HG03469 (cell line): Measurements from ENCODE around the gene HSPA4.
"Not testable (repeated sequence)": the region's sequence is repeated elsewhere in the genome, so short reads cannot be mapped to it uniquely, and the experiment has no call there.

Experiments
- ATAC-seq: cut with Tn5 transposase; IDR thresholded peaks from one replicate; pipeline ENCODE4 v1.9.1; 2021; ENCODE audit warnings: mild to moderate bottlenecking, moderate library complexity, moderate number of reproducible peaks; ENCODE audit not compliant: unreplicated experiment

HSPA4 gene

GRCh38 chr5:133121611-133122150 is 69.9 kb downstream of the HSPA4 start:
- ATAC-seq = no peak

- ATAC-seq = no peak
Observed at GRCh38 chr5:133122711-133123110, 70.9 kb downstream of the HSPA4 start.

- no peak for ATAC-seq
Observed at GRCh38 chr5:133123297-133123696, 71.5 kb downstream of the HSPA4 start.

GRCh38 chr5:133124891-133125290 is 73.1 kb downstream of the HSPA4 start:
- ATAC-seq = no peak

DNA sequence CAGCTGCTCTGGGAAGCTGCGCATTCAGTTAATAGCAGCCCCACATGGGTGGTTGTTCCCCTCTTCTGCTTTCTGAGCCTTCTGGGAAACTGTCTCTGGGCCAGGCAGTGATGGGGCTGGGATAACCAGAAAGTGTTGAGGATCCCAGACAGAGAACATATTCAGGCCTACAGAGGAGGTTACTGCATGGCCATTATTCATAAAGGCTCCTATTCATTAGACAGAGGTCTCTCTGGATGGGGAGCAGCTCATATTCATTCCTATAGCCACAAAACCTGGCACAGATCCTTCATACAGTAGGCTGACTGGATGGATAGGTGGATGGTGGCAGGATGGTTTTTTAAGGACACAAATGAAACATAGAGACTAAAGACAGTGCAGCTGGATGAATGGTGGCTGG is 76.3 kb downstream of the HSPA4 start:
- ATAC-seq = no peak

- ATAC-seq = no peak
Observed at GRCh38 chr5:133129289-133129688, 77.5 kb downstream of the HSPA4 start.

GRCh38 chr5:133129950-133130349 is 78.1 kb downstream of the HSPA4 start:
- ATAC-seq = no peak

- no peak for ATAC-seq
Observed at GRCh38 chr5:133130387-133131118, 78.7 kb downstream of the HSPA4 start.

GRCh38 chr5:133132717-133133116 is 80.9 kb downstream of the HSPA4 start:
- no peak for ATAC-seq

GRCh38 chr5:133133241-133133640 is 81.4 kb downstream of the HSPA4 start:
- ATAC-seq = not testable (repeated sequence)

DNA sequence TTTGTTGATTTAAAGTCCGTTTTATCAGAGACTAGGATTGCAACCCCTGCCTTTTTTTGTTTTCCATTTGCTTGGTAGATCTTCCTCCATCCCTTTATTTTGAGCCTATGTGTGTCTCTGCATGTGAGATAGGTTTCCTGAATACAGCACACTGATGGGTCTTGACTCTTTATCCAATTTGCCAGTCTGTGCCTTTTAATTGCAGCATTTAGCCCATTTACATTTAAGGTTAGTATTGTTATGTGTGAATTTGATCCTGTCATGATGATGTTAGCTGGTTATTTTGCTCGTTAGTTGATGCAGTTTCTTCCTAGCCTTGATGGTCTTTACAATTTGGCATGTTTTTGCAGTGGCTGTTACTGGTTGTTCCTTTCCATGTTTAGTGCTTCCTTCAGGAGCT is 85.1 kb downstream of the HSPA4 start:
- not testable (repeated sequence) for ATAC-seq

- ATAC-seq = no peak
Observed at GRCh38 chr5:133140311-133140710, 88.5 kb downstream of the HSPA4 start.

DNA sequence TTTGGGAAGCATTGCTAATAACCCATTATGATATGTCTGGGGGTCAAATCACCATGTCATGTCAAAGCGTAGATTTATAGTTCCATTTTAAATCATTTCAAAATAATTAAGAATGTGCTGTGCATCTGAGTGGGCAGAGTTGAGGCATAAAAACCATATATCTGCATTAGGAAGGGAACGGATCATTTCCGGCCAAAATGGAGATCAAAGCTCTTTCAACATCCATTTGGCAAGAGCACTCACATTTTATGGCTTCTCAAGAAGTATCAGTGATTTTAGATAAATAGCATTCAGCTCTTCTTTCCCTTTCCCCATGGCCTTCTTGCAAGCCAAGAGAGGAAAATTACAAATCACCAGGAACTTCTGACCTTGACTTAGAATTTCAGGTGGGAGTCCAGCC is 89.9 kb downstream of the HSPA4 start:
- ATAC-seq = no peak

DNA sequence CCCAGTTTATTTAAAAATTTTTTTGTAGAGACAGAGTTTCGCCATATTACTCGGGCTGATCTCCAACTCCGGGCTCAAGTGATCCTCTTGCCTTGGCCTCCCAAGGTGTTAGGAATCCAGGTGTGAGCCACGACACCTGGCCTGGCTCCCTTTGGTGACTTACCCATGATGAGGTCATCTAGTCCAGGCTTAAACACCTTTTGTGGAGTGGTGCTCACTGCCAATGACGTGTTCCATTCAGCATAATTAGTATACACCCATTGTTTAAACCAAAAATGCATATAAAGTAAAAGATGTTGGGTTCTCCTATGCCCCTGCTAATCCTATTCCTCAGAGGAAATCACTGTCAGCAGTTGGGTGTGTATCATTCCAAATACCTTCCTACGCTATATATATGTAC is 91.0 kb downstream of the HSPA4 start:
- no peak for ATAC-seq

DNA sequence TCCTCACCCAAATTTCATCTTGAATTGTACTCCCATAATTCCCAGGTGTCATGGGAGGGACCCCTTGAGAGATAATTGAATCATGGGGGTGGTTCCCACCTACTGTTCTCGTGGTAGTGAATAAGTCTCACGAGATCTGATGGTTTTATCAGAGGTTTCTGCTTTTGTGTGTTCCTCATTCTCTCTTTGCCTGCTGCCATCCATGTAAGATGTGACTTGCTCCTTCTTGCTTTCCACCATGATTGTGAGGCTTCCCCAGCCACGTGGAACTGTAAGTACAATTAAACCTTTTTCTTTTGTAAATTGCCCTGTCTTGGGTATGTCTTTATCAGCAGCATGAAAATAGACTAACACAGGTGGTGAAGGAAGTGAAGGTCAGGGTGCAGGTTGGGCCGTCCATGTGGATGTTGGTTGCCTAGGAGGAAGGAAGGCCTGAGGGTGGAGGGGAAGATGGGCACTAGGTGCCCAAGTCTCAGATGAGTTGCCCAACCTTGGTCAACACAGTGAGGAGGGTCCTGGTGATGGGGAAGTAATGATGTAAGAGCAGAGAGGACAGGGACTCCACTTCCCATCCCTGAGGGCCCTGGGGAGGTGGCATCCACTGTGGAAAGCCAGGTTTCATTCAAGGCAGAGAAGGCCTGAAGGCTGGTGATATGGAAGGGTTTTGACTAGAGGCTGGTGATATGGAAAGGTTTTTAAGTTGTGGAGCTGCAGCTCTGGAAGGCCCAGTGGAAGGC is 92.6 kb downstream of the HSPA4 start:
- ATAC-seq = no peak

DNA sequence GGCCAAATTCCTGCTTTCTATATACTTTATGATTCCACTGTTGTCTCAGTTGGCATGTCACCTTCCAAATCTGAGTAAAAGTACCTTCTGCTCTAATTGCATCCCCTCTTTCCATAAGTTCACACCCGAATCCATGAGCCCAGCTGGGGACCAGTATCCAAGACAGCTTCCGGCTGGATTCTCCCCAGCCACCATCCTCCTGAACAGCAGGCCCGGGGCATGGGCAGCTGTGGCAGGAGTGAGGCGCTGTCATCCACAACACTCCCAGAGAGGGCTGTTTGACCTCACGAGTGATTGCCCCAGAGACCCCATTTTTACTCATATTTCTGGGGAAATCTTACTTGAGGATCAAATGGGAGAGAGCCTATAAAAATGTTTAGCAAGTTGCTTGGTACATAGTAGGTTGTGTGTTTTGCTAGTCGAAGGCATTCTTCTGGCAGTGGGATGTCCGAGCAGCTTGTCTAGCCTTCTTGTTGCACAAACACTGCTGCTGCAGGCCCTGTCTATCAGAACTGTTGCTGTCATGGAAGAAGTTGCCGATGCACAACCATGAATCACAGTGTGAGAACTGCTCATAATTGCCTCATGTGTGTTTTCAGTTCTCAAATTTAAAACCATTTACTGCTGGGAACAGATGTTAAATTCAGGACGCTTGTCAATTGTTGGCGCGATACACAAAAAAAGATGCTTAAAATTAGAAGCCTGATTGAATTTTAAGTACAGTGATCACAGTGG is 93.8 kb downstream of the HSPA4 start:
- no peak for ATAC-seq

GRCh38 chr5:133147411-133147810 is 95.6 kb downstream of the HSPA4 start:
- no peak for ATAC-seq

GRCh38 chr5:133147815-133148567 is 96.2 kb downstream of the HSPA4 start:
- ATAC-seq = no peak

GRCh38 chr5:133149345-133149744 is 97.5 kb downstream of the HSPA4 start:
- no peak for ATAC-seq

GRCh38 chr5:133150909-133151544 is 99.2 kb downstream of the HSPA4 start:
- no peak for ATAC-seq
